Measurements from ENCODE around the gene BDH1.
"Not testable (repeated sequence)": the region's sequence is repeated elsewhere in the genome, so short reads cannot be mapped to it uniquely, and the experiment has no call there.

Gene BDH1

GRCh38 chr3:197520311-197521276, 35.2 kb downstream of the BDH1 start:
- DNase-seq (ENCODE audit: low read depth), result no peak

DNA sequence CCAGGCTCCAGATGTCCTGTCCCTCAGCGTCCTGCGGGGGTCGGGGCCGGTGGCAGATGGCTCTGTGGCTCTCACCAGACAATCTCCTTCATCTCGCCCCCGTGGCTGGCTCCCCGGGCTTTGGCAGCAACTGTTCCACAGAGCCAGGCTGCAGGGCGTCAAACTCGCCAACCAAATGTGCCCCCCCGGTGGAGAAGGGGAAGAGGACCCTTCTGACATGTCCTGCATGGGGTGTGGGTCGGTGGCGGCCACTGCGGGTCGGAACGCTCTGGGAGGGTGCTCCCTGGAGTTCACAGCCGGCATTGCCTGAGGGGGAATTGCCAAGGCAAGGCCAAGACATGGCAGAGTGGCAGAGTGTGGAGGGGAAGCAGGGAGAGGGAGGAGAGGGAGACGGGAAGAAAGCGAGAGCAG, 36.0 kb downstream of the BDH1 start:
- DNase-seq (ENCODE audit: low read depth), result no peak

DNA sequence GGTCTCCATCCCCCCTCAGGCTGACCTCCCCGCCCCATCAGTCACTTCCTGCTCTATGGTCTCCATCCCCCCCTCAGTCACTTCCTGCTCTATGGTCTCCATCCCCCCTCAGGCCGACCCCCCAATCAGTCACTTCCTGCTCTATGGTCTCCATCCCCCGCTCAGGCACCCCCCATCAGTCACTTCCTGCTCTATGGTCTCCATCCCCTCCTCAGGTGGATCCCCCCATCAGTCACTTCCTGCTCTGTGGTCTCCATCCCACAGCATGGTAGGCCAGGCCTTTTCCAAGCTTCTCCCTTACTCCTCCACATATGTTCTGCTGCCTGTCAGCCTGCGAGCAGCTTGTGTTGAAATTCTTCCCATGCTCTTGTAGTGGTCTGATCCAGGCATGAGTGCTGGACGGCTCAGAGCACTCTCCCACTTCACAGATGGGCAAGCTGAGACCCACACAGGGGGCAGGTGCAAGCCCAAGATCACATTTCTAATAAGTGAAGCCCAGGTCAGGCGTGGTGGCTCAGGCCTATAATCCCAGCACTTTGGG, 36.8 kb downstream of the BDH1 start:
- no peak for DNase-seq (ENCODE audit: low read depth)

DNA sequence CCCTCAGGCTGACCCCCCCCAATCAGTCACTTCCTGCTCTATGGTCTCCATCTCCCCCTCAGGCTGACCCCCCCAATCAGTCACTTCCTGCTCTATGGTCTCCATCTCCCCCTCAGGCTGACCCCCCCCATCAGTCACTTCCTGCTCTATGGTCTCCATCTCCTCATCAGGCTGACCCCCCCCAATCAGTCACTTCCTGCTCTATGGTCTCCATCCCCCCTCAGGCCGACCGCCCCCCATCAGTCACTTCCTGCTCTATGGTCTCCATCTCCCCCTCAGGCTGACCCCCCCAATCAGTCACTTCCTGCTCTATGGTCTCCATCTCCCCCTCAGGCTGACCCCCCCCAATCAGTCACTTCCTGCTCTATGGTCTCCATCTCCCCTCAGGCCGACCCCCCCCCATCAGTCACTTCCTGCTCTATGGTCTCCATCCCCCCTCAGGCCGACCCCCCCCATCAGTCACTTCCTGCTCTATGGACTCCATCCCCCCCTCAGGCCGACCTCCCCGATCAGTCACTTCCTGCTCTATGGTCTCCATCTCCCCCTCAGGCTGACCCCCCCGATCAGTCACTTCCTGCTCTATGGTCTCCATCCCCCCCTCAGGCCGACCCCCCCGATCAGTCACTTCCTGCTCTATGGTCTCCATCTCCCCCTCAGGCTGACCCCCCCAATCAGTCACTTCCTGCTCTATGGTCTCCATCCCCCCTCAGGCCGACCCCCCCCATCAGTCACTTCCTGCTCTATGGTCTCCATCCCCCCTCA, 37.7 kb downstream of the BDH1 start:
- not testable (repeated sequence) for DNase-seq (ENCODE audit: low read depth)

GRCh38 chr3:197516890-197517606, 38.7 kb downstream of the BDH1 start:
- not testable (repeated sequence) for DNase-seq (ENCODE audit: low read depth)

DNA sequence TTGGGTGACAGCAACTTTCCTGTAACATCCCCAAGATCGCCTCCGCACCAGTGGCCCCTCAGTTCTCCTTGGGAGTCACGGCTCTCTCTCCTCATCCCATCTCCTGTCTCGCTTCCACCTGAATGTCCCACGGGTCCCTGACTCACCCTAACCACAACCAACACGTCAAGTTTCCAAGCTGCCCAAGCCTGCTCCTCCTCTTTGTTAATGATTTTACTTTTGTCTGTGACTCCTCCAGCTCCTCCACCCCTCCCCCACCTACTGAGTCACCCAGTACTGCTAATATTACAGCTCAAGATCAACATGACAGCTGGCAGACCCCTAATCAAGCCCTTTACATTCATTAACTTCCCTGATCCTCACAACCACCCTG, 39.3 kb downstream of the BDH1 start:
- no peak for DNase-seq (ENCODE audit: low read depth)

DNA sequence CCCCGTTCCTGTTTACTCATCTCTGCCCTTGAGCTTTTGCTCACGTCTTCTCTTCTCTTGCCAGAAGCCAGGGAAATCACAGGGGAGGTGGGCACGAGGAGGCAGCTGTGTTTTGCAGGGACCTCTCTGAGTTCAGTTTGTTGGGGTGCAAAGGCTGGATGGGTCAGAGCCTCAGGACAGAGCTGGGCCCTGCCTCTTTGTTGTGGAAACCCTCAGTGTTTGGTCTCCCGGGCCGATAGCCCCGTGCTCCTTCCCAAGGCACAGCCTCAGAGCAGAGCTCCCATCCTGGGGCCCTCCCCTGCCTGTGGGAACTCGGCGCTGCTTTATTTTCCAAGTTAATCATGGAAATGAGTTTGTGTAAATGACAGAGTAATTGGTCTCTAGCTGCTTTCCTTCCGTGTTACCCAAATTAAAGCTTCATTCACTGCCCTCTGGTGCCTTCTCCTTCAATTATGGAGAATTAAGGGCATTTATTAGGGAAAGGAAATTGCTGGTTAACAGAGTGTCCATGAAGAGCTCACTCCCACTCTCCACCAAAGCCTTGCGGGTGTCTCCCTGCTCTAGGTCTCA, 40.9 kb downstream of the BDH1 start:
- DNase-seq (ENCODE audit: low read depth), result no peak

- DNase-seq (ENCODE audit: low read depth), result no peak
Measured at GRCh38 chr3:197513953-197514785, 41.6 kb downstream of the BDH1 start.

DNA sequence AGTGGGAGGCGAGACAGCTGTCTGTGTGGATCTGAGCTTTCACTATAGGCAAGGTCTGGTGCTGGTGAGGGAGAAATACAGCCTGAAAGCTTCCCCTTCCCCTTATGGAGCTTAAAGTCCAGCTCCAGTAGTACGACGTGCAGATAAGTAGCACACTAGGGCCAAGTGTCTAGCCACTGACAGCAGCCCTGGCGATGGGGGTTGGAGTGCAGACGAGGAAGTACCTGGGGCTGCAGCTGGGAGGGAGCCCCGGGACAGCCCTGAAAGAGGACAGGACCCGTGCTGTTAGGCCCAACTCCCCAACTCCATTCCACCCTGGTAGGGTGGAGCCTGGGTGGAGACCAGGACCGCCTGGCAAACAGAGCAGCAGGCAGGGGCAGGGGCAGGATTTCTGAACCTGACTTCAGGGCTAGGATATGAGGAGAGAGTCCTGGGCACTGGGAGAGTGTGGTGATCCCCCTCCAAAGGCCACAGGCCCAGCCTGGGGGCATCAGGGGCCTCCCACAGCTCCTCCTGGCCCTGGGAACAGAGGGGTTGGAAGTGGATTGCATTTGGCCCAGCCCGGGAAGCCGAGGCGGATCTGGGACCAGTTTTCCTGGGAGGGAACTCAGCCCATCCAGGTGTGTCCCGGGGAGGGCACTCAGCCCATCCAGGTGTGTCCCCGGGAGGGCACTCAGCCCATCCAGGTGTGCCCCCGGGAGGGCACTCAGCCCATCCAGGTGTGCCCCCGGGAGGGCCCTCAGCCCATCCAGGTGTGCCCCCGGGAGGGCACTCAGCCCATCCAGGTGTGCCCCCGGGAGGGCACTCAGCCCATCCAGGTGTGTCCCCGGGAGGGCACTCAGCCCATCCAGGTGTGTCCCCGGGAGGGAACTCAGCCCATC, 42.8 kb downstream of the BDH1 start:
- no peak for DNase-seq (ENCODE audit: low read depth)

GRCh38 chr3:197511853-197512635, 43.7 kb downstream of the BDH1 start:
- DNase-seq (ENCODE audit: low read depth), result no peak

DNA sequence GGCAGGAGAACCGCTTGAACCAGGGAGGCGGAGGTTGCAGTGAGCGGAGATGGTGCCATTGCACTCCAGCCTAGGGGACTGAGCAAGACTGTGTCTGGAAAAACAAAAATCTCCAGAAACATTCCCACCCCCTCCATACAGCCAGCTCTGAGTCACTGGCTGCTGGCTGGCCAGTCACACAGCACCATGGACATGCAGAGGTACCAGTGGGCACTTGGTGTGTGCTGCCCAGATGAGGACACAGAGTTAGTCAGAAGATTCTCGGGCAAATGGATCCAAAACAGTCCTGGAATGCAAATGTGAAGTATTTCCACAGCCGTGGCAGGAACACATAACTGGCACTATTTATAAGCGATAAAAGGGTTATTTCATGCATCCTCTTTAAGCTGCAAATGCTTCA, 44.6 kb downstream of the BDH1 start:
- DNase-seq (ENCODE audit: low read depth), result no peak

- no peak for DNase-seq (ENCODE audit: low read depth)
Measured at GRCh38 chr3:197510642-197511018, 45.1 kb downstream of the BDH1 start.

- DNase-seq (ENCODE audit: low read depth), result no peak
Measured at GRCh38 chr3:197508924-197509775, 46.6 kb downstream of the BDH1 start.

DNA sequence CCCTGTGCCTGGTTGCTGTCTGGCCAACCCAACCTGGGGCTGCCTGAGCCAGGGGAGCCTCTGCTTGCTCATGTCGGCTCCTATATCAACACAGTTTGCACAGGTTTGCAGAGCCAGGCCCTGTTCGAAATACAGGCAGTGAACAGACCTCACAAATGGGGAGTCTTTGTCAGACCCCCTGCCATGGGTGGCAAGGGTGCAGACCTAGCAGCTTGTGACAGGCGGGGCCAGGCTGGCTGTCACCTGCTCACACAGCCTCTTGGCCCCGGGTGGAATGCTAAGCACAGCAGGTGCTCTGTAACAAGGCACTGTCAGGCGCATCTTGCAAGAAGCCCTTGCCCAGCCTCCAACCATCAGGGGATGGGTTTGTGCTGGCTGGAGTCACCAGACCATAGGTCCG, 47.3 kb downstream of the BDH1 start:
- DNase-seq (ENCODE audit: low read depth), result no peak

DNA sequence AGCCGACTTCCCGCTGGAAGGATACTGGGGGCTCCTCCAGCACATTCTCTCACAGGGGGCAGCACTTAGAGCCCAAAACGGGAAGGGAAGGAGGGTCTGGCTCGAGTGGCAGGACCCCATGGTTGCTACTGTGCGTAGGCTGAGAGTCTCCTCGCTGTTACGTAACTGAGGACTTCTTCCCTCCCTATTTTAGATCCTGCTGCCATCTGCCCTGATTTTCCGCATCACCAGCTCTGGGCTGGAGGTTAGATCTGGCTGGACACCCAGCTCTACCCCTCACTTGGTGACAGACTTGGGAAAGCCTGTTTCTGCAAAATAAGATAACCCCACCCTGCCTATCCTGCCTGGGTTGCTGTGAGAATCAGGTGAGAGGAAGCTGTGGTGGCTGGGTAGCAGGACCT, 47.7 kb downstream of the BDH1 start:
- DNase-seq (ENCODE audit: low read depth), result no peak

GRCh38 chr3:197507541-197507940, 48.2 kb downstream of the BDH1 start:
- no peak for DNase-seq (ENCODE audit: low read depth)

DNA sequence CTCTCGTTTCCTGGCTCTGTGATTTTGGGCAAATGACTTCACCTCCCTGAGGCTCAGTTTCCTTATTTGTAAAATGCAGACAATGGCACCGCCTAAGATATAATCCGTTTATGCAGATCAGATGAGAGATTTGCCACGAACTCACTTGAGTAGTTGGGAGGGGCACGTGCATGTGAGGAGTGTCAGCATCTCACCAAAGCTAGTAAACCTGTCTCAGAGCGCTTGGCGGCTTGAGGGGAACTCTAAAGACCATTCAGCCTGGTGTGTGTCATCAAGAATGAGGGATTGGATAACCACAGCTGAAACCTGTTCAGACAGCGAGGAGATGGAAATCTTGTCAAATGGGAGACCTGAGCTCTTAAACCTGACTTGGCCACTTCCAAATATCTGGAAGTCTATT, 48.7 kb downstream of the BDH1 start:
- no peak for DNase-seq (ENCODE audit: low read depth)

Measured in stimulated activated CD8-positive, alpha-beta memory T cell treated with anti-CD3 and anti-CD28 coated beads, Interleukin-4, amount 100 ng/mL, for 24 hours (primary cell).